Head of caudate nucleus (tissue), 42 donors: ENCODE measurements around the gene HPSE2.

ENCODE experiments used
- DNase-seq, 42 donors: peaks; one replicate each; pipeline versions ENCODE4 v3.0.0 to v3.0.0-alpha.2; 2020 to 2021; ENCODE audit warnings: mixed read lengths in 7 of 42
- intact Hi-C: fragments of 100-400 bp; cut with DNase I; formaldehyde crosslinking; loops from one replicate; pipeline ENCODE4 v1.15.0; 2022

The HPSE2 gene

DNA sequence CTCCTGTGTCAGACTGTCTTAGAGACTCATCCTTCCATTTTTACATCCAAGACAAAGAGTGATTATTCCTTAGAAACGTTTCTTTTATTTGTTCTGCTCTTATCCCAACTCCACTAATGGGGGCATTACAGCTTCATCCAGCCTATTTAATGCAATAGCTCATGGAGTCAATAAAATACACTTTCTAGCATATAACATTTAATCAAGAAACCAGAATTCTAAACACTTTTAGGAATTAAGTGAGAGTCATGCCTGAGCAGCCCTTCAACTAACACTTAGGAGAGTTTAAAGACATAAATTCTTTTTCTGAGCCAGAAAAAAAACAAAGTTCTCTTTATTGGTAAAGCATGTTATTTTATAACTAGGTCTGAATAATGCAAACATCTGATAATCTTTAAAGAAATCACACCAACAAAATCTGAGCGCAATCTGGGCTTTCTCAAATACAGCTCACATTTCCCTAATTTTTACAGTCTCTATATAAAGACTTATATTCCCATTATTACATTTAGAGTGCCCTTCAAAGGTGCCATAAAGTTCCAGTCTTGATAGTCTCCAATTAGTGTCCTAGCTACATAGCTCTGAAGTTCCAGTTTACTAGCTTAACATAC, 427.3 kb downstream of the HPSE2 start:
- intact Hi-C loops, result no loop called here
- no peak for DNase-seq

DNA sequence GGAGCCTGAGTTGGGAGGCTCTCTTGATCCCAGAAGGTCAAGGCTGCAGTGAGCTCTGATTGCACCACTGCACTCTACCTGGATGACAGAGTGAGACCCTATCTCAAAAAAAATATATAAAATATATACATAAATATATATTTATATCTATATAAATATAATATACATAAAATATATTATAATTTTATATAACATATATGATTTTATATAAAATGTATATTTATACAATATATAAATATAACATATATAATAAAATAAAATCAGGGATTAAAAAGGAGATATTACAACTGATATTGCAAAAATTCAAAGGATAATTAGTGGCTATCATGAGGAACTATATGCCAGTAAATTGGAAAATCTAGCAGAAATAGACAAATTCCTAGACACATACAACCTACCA, 435.4 kb downstream of the HPSE2 start:
- DNase-seq, result no peak
- intact Hi-C loops, result no loop called here

DNA sequence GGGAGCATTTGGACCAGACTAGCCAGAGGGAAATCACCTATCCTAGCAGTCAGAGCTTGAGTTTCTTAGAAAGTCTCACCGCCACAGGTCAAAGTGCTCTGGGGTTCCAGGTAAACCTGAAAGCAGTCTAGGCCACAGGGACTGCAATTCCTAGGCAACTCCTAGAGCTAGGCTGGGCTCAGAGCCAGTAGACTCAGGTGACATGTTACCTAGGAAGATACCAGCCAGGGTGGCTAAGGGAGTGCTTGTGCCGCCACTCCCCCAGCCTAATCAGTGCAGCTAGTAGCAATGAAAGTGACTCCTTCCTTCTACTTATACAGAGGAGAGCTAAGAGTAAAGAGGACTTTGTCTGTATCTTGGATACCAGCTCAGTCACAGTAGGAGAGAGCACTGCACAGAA, 440.2 kb downstream of the HPSE2 start:
- intact Hi-C loops, result no loop called here
- DNase-seq, result no peak

GRCh38 chr10:98790817-98791216, 444.8 kb downstream of the HPSE2 start:
- intact Hi-C loops, result no loop called here
- DNase-seq, result no peak

GRCh38 chr10:98778277-98778759, 457.3 kb downstream of the HPSE2 start:
- intact Hi-C loops, result no loop called here
- DNase-seq, result no peak

DNA sequence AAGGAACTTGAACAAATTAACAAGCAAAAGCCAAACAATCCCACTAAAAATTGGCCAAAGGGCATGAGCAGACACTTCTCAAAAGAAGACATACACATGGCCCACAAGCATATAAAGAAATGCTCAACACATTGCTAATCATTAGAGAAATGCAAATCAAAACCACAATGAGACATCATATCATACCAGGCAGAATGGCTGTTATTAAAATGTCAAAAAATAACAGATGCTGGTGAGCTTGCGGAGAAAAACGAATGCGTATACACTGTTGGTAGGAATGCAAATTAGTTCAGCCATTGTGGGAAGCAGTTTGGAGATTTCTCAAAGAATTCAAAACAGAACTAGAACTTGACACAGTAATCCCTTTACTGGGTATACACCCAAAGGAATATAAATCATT, 477.2 kb downstream of the HPSE2 start:
- intact Hi-C loops, result no loop called here
- no peak for DNase-seq

DNA sequence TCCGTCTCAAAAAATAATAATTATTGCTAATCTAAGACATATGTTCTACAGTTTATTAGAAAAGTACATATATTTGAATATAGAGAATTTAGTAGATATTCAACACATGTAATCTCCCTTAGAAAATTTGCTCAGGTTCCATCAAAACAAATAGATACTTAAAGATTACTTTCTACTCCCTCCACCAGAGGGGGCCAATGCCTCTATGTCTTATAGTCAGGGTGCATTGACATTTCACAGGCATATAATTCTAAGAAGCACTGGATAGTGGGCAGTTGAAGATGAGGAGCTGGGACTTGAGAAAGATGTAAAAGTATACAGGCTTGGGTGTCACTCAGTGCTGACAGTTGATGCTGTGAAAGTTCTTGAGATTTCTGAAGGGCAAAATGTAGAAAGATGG, 487.4 kb downstream of the HPSE2 start:
- intact Hi-C loops, result no loop called here
- DNase-seq, result peak in 3 of 42 donors; percentile 1 to 5 (median 2)

DNA sequence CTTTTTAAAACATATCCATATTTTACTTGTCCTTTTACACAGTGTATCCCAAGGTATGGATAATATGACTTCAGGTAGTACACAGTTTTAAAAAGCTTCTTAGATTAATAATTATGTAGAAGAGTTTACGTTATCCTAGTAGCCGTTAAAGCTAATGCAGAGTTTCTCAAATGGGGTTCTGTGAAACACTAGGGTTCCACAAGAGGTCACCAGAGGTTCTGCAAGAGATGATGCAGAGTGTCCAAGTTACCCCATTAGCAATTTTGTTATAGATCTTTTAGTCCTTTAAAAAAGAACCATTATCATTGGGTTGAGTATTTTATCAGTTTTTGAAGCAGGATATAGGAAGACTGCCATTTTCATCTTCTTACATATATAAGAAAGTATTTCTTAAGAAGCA, 490.0 kb downstream of the HPSE2 start:
- intact Hi-C loops, result no loop called here
- no peak for DNase-seq

- intact Hi-C loops, result no loop called here
- no peak for DNase-seq
Observed at GRCh38 chr10:98720551-98720950, 515.1 kb downstream of the HPSE2 start.

GRCh38 chr10:98713586-98713985, 522.1 kb downstream of the HPSE2 start:
- intact Hi-C loops, result no loop called here
- DNase-seq, result no peak

DNA sequence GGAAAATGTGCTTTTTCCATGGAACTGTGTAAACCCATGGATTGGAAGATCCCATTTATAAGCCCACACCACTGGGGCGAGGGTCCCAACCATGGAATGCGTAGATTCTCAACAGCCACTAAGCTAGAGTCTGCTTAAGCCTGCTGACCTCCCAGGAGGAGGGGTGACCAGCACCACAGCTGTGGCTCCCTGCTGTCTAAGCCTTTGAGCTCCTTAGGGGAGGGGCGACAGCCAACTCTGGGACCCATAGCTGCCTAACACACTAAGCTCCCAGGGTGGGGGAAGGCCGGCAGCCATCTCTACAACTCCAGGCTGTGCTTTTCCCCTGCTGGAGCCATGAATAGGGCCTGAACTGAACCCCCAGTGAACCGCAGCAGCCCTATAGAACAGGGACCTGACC, 539.1 kb downstream of the HPSE2 start:
- intact Hi-C loops, result no loop called here
- DNase-seq, result no peak

DNA sequence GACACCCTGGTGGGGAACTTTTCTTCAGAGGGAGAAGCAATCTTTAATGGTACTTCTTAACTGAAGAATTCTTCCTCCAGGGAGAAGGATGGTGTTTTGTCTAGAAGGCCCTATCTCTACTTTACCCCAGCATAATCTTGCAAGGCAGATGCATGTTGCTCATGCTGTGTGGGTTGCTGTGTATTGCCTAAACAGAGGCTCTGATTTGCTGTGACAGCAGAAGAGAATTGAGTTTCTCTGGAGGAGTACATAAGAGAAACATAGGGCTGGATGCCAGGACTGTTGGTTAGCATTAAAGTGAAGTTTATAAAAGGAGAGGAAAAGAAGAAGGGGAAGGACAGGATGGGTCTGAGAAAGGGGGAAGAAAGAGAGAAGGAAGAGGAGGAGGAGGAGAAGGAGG, 540.8 kb downstream of the HPSE2 start:
- intact Hi-C loops, result no loop called here
- no peak for DNase-seq

- intact Hi-C loops, result no loop called here
- DNase-seq, result no peak
Observed at GRCh38 chr10:98694014-98694413, 541.6 kb downstream of the HPSE2 start.

- intact Hi-C loops, result no loop called here
- DNase-seq, result no peak
Observed at GRCh38 chr10:98687685-98688084, 548.0 kb downstream of the HPSE2 start.

DNA sequence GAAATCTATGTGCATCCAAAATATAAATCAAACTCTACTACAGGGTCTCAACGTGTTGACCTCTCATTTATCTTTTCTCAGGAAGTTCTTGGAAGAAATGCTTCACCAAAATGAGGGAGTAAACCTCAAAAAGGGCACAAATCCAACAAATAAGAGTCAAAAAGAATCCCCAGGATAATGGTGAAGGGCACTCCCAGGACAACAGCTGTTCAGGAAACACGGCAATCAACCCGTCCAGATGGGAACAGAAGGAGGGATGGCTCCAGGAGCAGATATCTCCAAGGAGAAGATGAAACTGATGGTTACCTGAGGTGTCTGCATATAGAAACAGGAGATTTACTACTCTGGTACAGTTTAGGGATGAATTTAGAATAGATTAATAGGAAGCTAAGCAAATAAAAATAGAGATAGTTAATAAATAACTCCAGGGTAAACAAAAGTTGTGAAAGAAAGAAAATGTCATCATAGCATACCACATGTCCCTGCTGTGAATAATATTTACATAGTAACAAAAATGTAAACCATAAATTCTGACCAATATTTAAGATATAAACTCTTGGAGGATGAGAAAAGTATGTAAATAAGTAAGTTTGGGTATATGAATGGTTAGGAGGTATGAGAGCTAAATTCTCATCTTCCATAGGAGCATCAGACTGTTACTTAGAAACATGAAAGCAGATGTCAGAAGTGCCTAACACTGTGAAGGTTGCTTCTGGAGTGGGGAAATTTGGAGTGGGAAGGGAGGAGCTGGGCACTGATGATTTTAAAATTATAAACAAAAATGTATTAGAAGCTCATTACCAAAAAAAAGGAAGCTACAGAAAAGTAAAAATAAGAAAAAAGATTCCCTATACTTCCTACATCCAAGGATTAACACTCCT, 551.4 kb downstream of the HPSE2 start:
- intact Hi-C loops, result no loop called here
- no peak for DNase-seq

GRCh38 chr10:98676895-98677294, 558.8 kb downstream of the HPSE2 start:
- intact Hi-C loops, result no loop called here
- DNase-seq, result no peak

GRCh38 chr10:98675902-98676301, 559.8 kb downstream of the HPSE2 start:
- DNase-seq, result no peak
- intact Hi-C loops, result no loop called here

- intact Hi-C loops, result no loop called here
- DNase-seq, result peak in 37 of 42 donors; percentile 4 to 77 (median 38)
Observed at GRCh38 chr10:98673171-98673782, 562.4 kb downstream of the HPSE2 start.

DNA sequence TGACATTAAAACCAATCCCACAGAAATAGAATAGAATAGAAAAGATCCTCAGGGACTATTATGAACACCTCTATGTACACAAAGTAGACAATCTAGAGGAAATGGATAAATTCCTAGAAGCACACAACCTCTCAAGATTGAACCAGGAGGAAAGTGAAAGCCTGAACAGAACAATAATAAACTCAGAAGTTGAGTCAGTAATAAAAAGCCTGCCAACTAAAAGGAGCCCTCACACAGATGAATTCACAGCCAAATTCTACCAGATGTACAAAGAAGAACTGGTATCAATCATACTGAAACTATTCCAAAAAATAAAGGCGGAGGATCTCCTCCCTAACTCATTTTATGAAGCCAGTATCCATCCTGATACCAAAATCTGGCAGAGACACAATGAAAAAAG, 568.6 kb downstream of the HPSE2 start:
- intact Hi-C loops, result no loop called here
- DNase-seq, result no peak

DNA sequence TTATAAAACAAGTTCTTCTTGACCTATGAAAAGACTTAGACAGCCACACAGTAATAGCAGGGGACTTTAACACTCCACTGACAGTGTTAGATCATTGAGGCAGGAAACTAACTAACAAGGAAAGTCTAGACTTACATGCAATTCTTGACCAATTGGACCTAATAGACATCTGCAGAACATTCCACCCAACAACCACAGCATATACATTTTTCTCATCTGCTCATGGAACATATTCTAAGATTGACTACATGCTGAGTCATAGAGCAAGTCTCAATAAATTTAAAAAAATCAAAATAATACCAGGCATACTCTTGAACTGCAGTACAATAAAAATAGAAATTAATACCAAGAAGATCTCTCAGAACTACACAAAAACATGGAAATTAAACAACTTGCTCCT, 569.4 kb downstream of the HPSE2 start:
- intact Hi-C loops, result no loop called here

More for the DNA sequence above, 569.4 kb downstream of the HPSE2 start:
- DNase-seq, result no peak
